KOPT-K1 (cell line): Measurements from ENCODE around the gene FREY1.

Experiments
- H3K27ac ChIP-seq: fragments of 200-600 bp; sonication (generic); 2 replicates; pipeline ENCODE4 v1.5.1; 2016; ENCODE audit warnings: antibody characterized with exemption, mild to moderate bottlenecking, low read depth, low read length; ENCODE audit not compliant: poor library complexity, severe bottlenecking
- H3K36me3 ChIP-seq: fragments of 200-600 bp; sonication (generic); 2 replicates; pipeline ENCODE4 v1.5.1; 2017; ENCODE audit warnings: antibody characterized with exemption, mild to moderate bottlenecking, low read length, moderate library complexity; ENCODE audit not compliant: insufficient read depth
- H3K9me3 ChIP-seq: fragments of 200-600 bp; sonication (generic); 2 replicates; pipeline ENCODE4 v1.5.1; 2017; ENCODE audit warnings: antibody characterized with exemption, low read length, mild to moderate bottlenecking; ENCODE audit not compliant: insufficient read depth, poor library complexity, severe bottlenecking

Gene FREY1

DNA sequence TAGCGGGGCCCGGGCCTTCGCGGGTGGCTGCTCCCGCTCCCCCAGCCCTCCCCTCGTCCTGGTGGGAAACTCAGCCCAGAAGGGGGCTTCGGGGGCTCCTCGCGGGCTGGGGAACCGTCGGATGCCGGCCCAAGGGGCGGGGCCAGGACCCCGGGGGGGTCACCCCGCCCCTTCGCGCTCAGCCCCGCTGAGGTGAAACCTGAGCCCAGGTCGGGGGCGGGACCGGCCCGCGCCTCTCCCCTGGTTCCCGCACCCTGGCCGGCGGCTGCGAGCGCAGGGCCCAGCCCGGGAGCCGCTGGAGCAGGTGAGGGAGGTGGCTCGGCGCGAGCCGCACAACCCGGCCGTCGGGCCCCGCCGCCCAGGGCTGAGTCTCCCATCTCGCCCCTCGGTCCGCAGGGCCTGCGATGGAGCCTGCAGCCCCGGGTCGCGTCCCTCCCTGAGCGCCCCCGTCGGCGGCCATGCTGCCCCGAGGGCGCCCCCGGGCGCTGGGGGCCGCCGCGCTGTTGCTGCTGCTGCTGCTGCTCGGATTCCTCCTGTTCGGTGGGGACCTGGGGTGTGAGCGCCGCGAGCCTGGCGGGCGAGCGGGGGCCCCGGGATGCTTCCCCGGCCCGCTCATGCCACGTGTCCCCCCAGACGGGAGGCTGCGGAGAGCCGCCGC, 15.5 kb upstream of the FREY1 start, which contains the start of gene LARGE2:
Gene LARGE2, plus strand, starts transcription at position 232 of the 658 bp plus-strand sequence. Its CDS starts 227 bp downstream, at position 459.
- H3K9me3 ChIP-seq, result no peaks in the 10 kb centered on the region
- H3K27ac ChIP-seq, result no peak within 1 kb of the TSS
- no peaks in the 10 kb centered on the region for H3K36me3 ChIP-seq

DNA sequence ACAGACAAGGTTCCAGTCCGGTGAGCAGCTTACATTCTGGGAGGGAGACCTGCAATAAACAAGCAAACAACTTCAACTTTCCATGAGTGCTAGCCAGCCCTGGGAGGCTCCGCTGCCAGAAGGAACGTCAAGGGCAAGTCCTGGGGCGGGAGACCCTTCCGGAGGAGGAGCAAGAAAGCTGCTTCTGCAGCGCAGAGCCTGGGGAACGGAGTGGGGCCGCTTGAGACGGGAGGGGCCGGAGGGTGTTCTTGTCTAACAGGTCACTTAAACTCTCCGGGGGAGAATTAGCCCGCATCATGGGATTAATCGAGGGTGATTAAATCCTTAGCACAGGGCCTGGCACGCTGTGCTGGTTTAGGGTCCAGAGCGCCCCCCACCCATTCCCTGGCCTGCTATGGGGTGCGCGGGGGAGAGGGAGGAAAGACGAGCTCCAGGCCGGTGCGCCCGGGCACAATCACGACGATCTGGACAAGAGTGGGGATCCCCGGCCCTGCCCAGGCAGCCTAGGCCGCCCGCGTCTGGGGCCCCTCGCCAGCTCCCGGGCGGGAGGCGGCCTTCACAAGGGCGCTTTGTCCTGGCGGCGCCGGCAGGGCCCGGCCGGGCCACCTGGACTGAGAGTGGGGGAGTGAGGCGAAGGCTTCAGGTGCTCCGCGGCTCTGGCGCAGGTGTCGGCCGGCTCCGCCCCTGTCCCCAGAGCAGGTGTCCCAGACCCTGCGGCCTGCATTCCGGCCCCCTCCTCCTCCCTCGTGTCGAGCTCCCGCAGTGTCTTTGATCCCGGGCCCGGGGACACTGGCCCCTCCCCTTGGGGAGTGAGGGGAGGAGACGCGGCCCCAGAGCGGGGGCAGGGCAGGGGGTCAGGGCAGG, 14.7 kb upstream of the FREY1 start:
- H3K9me3 ChIP-seq, result no peaks in the 10 kb centered on the region
- H3K27ac ChIP-seq, result no peak overlapping the region
- H3K36me3 ChIP-seq, result no peaks in the 10 kb centered on the region

- Histone ChIP-seq H3K36me3 (peaks cover 5% of the 10 kb centered on the region; the same call in 1 of the 2 replicates), H3K27ac (no peak overlapping the region), H3K9me3 (no peaks in the 10 kb centered on the region)
These were observed 13.7 kb upstream of the FREY1 start for GRCh38 chr11:45920531-45921477.

DNA sequence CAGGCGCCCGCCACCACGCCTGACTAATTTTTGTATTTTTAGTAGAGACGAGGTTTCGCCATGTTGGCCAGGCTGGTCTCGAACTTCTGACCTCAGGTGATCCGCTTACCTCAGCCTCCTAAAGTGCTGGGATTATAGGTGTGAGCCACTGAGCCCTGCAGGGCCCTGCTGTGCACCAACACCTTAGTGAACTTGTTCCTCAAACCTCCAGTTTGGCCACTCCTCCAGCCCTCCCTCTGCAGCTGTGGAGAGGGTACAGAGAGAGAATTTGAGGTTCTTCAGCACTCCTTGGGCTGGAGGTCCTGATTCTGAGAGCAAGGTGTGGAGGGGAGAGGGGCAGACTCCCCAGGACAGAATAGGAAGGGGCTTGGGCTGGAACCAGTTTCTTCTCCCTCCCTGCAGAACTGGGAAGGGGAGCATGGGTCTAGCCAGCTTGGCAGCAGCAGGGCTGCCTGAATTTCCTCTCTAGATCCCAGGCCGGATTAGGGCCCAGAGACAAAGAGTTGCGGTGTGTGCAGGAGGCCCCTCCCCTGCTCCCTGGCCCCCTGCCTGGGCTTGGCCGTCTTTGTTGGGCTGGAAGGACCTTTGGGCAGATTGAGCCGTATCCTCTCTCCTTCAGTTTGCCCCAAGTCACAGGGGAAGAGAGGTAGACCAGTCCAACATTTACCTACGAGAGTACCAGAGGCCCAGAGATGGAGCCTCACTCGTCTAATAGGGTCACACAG, 12.9 kb upstream of the FREY1 start:
- no peak overlapping the region for H3K27ac ChIP-seq
- H3K36me3 ChIP-seq, result peaks cover 13% of the 10 kb centered on the region; the same call in 1 of the 2 replicates

DNA sequence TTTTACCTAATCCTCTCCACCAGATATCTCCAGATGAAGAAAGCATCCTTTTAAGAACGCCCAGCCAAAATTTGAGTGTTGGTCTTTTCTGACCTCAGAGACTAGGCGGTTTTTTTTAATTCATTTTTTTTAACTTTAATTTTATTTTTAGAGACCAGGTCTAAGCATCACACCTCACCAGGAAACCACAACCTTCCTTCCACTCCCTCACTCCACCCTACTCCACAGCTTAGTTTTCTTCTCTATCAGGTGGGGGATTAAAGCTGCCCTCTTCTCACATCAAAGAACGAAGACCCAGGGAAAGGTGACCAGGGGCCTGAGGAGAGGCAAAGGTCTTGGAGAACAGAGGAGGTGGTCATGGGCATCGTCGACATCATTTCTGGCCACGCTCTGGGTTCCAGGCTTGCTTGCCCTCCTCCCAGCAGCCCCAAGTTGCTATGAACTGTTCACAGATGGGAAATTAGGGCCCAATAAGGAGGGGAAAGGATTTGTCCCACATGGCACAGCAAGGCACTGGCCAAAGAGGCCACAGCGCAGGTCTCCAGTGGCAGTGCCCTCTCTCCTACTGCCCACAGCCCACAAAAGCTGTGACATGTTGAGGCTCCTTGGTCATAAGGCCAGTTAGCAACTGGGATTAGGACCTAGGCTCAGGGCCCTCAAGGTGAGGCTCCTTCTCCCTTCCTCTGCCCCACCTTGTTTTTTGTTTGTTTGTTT, 12.0 kb upstream of the FREY1 start:
- Histone ChIP-seq H3K36me3 (peaks cover 22% of the 10 kb centered on the region; the same call in 1 of the 2 replicates), H3K9me3 (no peaks in the 10 kb centered on the region), H3K27ac (peak overlapping the region; percentile 76)

More for the DNA sequence above, 12.9 kb upstream of the FREY1 start:
- H3K9me3 ChIP-seq, result no peaks in the 10 kb centered on the region

DNA sequence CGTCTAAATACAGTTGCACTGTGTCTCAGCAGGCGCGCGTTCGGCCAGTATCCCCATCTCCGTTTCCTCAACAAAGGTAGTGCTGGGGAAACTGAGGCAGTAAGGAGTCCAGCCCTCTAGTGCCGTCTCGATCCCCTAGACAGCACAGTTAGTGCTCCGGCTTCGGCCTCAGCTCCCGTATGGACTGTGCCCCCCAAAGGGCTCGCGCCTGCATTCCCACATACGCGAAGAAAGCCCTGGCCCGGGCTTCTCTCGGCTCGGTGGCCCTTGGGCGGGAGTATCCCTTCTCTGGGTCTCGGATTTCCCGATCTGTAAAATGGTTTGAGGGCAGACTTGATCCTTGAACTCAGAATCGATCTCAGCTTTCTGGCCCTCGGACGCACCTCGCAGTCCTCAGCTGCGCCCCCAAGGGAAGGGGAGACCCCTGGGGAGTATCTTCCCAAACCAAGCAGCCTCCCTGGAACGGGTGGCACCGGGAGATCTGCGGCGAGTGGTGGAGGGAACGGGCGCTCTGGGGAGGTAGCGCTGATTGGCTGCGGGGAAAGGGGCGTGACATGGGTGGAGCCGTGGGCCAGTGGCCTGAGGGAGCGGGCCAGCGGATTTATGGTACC, 11.4 kb upstream of the FREY1 start:
- Histone ChIP-seq H3K36me3 (peaks cover 29% of the 10 kb centered on the region), H3K9me3 (no peaks in the 10 kb centered on the region), H3K27ac (peak overlapping the region; percentile 76)

GRCh38 chr11:45917623-45918330, 10.7 kb upstream of the FREY1 start, which contains the start of gene PEX16:
PEX16 (minus strand) TSS chr11:45917877; CDS start chr11:45917811, 66 bp downstream.
- H3K36me3 ChIP-seq, result peaks cover 35% of the 10 kb centered on the region
- no peaks in the 10 kb centered on the region for H3K9me3 ChIP-seq
- H3K27ac ChIP-seq, result peak within 1 kb of the TSS; percentile 76

GRCh38 chr11:45917286-45917622, 10.2 kb upstream of the FREY1 start:
- Histone ChIP-seq H3K27ac (peak overlapping the region; percentile 76), H3K36me3 (peaks cover 35% of the 10 kb centered on the region), H3K9me3 (no peaks in the 10 kb centered on the region)

DNA sequence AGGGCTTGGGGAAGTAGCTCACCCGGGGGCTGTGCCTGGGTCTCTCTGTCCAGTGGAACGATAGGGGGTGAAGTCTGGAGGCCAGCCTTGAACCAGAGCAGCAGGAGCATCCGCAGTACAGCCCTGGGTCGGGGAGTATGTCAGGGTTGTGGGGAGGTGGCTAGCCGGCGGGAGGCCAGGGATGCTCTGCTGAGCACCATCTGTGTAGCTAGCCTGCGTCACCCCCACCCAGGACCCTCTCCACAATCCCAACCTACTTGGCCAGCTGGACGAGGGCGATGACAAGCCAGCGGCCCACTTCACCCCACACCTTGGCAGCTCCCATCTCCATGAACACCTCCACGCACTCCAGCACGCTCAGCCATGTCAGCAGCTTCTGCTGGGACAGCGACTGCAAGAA, 8.4 kb upstream of the FREY1 start:
- Histone ChIP-seq H3K36me3 (peaks cover 47% of the 10 kb centered on the region), H3K27ac (no peak overlapping the region), H3K9me3 (no peaks in the 10 kb centered on the region)

GRCh38 chr11:45913942-45914635, 7.0 kb upstream of the FREY1 start:
- H3K9me3 ChIP-seq, result no peaks in the 10 kb centered on the region
- no peak overlapping the region for H3K27ac ChIP-seq
- peaks cover 60% of the 10 kb centered on the region for H3K36me3 ChIP-seq

GRCh38 chr11:45913514-45913913, 6.4 kb upstream of the FREY1 start:
- peaks cover 64% of the 10 kb centered on the region for H3K36me3 ChIP-seq
- no peak overlapping the region for H3K27ac ChIP-seq
- H3K9me3 ChIP-seq, result no peaks in the 10 kb centered on the region

GRCh38 chr11:45910623-45911022, 3.6 kb upstream of the FREY1 start:
- no peak overlapping the region for H3K27ac ChIP-seq
- peaks cover 57% of the 10 kb centered on the region for H3K36me3 ChIP-seq
- H3K9me3 ChIP-seq, result no peaks in the 10 kb centered on the region
